Ovary (tissue), 3 donors: Measurements from ENCODE around the gene BBS9.

Source experiments
- CTCF ChIP-seq, 3 donors: fragments of 450-650 bp in 2 of 3; fragments of 200-600 bp in 1 of 3; IDR thresholded peaks; one replicate each; pipeline versions ENCODE4 v1.5.1 to v1.8.0; 2016 to 2022; ENCODE audit warnings: antibody characterized with exemption in 3 of 3, mild to moderate bottlenecking in 1 of 3
- POLR2A ChIP-seq: fragments of 450-650 bp; IDR thresholded peaks from one replicate; pipeline ENCODE4 v1.6.1; 2017; ENCODE audit warnings: antibody characterized with exemption, mild to moderate bottlenecking, moderate library complexity
- donor health status: DM: no; HTN: no; CAD: no.

GRCh38 chr7:33535989-33536388, 406.6 kb downstream of the BBS9 start:
- no peak for TF ChIP-seq CTCF (IDR thresholded peaks at IDR 0.05)
- no peak for TF ChIP-seq POLR2A
